Karpas-422 (cell line): ENCODE data around the gene RNF215. TPM values are rescaled to one million over a fixed set of nuclear protein-coding genes. Genes with fewer than 3 reads are reported as not detected.
"Not testable (repeated sequence)": the region's sequence is repeated elsewhere in the genome, so short reads cannot be mapped to it uniquely, and the experiment has no call there.

Experiments
- DNase-seq: peaks from one replicate; pipeline ENCODE4 v3.0.0-alpha.2; 2015
- H2AFZ ChIP-seq: fragments of 200-600 bp; sonication (generic); 2 replicates; pipeline ENCODE4 v1.6.1; 2014; ENCODE audit warnings: antibody characterized with exemption, low read length, mixed read lengths
- H3K27ac ChIP-seq: fragments of 200-600 bp; sonication (generic); 2 replicates; pipeline ENCODE4 v1.5.1; 2014; ENCODE audit warnings: mild to moderate bottlenecking, low read length, moderate library complexity
- H3K27me3 ChIP-seq: fragments of 200-600 bp; sonication (generic); 2 replicates; pipeline ENCODE4 v1.6.1; 2014; ENCODE audit warnings: low read length, mixed read lengths
- H3K36me3 ChIP-seq: fragments of 200-600 bp; sonication (generic); 2 replicates; pipeline ENCODE4 v1.6.1; 2014; ENCODE audit warnings: low read length, mixed read lengths; ENCODE audit not compliant: insufficient read depth
- H3K4me1 ChIP-seq: fragments of 200-600 bp; sonication (generic); 2 replicates; pipeline ENCODE4 v1.6.1; 2014; ENCODE audit warnings: mild to moderate bottlenecking, low read length, mixed read lengths
- H3K4me2 ChIP-seq: fragments of 200-600 bp; sonication (generic); 2 replicates; pipeline ENCODE4 v1.6.1; 2014; ENCODE audit warnings: low read length, low read depth, mild to moderate bottlenecking; ENCODE audit not compliant: poor library complexity, severe bottlenecking
- H3K4me3 ChIP-seq: fragments of 200-600 bp; sonication (generic); 2 replicates; pipeline ENCODE4 v1.5.1; 2014; ENCODE audit warnings: mild to moderate bottlenecking, antibody characterized with exemption, low read length, mixed read lengths
- H3K79me2 ChIP-seq: fragments of 200-600 bp; sonication (generic); 2 replicates; pipeline ENCODE4 v1.6.1; 2014; ENCODE audit warnings: mild to moderate bottlenecking, low read length, mixed read lengths
- H3K9ac ChIP-seq: fragments of 200-600 bp; sonication (generic); 2 replicates; pipeline ENCODE4 v1.6.0; 2014; ENCODE audit warnings: low read length
- H3K9me2 ChIP-seq: fragments of 200-600 bp; sonication (generic), shearing (Covaris generic); replicated peaks from 2 replicates; pipeline ENCODE4 v1.6.0; 2014; ENCODE audit warnings: mild to moderate bottlenecking, low read length, moderate library complexity; ENCODE audit not compliant: insufficient read depth
- H3K9me3 ChIP-seq: fragments of 300-700, 200-600 bp; sonication (generic); 2 replicates; pipeline ENCODE4 v1.6.1; 2014; ENCODE audit warnings: low read length, mixed read lengths
- H4K20me1 ChIP-seq: fragments of 200-600 bp; sonication (generic); 2 replicates; pipeline ENCODE4 v1.6.1; 2014; ENCODE audit warnings: mild to moderate bottlenecking, antibody characterized with exemption, low read length, low read depth; ENCODE audit not compliant: insufficient read depth
- total RNA-seq: library from RNA; depleted of rRNA; stranded (reverse); fragments of >200 nt; shearing (Covaris generic); gene quantifications from 2 replicates; pipeline ENCODE4 v1.2.3, GENCODE V29; 2014; ENCODE audit warnings: low replicate concordance

Gene RNF215
- total RNA-seq, 1 experiment from 2014 or later, result 4.0 TPM

DNA sequence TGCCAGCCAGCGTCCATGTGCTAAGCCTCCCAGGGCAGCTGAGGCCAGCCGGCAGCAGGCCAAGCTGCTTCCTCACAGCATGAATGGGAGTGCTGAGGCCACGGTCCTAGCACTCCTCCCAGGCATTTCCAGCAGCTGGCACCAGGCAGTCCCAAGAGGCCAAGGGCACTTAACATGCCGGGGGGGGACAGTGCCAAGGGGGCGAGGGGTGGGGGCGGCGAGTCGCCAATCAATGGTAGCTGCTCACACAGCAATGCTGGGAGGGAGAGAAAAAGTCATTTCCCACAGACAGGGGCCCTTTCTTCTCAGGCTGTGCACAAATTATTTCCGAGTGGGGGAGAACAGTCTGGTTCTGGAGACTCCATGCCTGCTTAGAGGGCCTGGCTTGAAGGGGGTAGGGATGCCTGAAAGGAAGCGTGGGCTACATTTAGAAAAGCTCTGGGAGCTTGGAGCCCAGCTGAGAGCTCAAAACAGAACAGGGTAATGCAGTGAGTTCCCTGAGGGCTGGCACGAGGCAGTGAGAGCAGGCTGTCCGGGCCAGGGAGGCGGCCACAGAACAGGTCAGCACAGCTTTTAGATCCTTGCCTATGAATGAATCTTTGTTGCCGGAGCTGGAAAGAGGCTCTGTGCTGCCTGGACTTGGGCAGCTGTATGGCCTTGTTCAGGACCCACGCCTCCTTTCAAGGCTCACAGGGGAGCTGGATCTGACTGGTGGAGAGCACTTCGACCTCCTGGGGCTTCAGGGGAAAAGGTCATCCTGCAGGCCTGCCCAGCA, 46.1 kb downstream of the RNF215 start:
- H3K9me2 ChIP-seq, result no peaks in the 10 kb centered on the region
- no peaks in the 10 kb centered on the region for H3K4me1 ChIP-seq
- DNase-seq, result no peak
- no peaks in the 10 kb centered on the region for H3K27me3 ChIP-seq
- H3K9ac ChIP-seq, result no peak overlapping the region
- no peaks in the 10 kb centered on the region for H3K9me3 ChIP-seq
- no peak overlapping the region for H3K4me2 ChIP-seq
- H3K4me3 ChIP-seq, result no peak overlapping the region
- no peak overlapping the region for H3K27ac ChIP-seq
- no peaks in the 10 kb centered on the region for H3K79me2 ChIP-seq
- peaks cover 54% of the 10 kb centered on the region for H3K36me3 ChIP-seq
- no peak overlapping the region for H2AFZ ChIP-seq
- no peaks in the 10 kb centered on the region for H4K20me1 ChIP-seq

DNA sequence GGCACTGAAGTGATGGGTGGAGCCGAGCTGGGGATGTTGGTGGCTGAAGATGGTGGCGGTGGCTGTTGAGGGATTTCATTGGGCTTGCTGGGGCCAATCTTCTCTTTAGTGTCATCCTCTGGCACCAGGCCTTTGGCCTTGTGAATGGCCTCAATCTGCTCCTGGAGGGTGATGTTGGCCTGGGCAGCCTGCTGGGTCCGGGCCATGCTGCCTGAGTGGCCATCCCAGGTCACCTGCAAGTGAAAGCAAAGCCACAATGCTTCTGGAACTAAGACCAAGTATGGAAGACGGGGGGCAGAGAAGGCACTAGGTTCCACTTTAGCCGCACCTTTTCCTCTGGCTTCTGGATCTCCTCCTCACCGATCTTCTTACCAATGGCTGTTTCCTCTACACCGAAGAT, 48.4 kb downstream of the RNF215 start:
- H3K9ac ChIP-seq, result no peak overlapping the region
- no peak overlapping the region for H2AFZ ChIP-seq
- H3K79me2 ChIP-seq, result no peaks in the 10 kb centered on the region
- H3K9me2 ChIP-seq, result no peaks in the 10 kb centered on the region
- no peak overlapping the region for H3K27ac ChIP-seq
- no peak overlapping the region for H3K4me2 ChIP-seq
- no peak for DNase-seq
- H3K4me1 ChIP-seq, result no peaks in the 10 kb centered on the region
- no peak overlapping the region for H3K4me3 ChIP-seq
- H4K20me1 ChIP-seq, result no peaks in the 10 kb centered on the region
- H3K9me3 ChIP-seq, result no peaks in the 10 kb centered on the region
- peaks cover 47% of the 10 kb centered on the region for H3K36me3 ChIP-seq
- H3K27me3 ChIP-seq, result no peaks in the 10 kb centered on the region

DNA sequence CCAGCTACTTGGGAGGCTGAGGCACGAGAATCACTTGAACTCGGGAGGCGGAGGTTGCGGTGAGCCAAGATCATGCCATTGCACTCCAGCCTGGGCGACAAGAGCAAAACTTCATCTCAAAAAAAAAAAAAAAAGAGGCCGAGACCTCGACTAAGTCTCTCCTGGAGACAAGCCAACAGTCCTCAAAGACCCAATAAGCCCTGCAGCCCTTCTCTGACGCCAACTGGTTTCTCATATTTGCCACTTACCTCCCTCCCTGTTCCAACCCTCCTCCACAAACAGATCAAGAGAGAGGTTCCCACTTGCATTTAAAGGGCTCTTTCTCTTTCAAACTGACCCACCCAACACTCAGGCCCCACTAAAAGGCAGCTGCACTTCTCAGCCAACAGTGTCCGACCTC, 48.9 kb downstream of the RNF215 start:
- peaks cover 47% of the 10 kb centered on the region for H3K36me3 ChIP-seq
- not testable (repeated sequence) for H3K4me2 ChIP-seq, H3K27ac ChIP-seq, H4K20me1 ChIP-seq, H3K27me3 ChIP-seq, H3K9ac ChIP-seq, H3K9me2 ChIP-seq, DNase-seq, H3K4me1 ChIP-seq, H3K9me3 ChIP-seq, H3K4me3 ChIP-seq, H3K79me2 ChIP-seq, H2AFZ ChIP-seq

DNA sequence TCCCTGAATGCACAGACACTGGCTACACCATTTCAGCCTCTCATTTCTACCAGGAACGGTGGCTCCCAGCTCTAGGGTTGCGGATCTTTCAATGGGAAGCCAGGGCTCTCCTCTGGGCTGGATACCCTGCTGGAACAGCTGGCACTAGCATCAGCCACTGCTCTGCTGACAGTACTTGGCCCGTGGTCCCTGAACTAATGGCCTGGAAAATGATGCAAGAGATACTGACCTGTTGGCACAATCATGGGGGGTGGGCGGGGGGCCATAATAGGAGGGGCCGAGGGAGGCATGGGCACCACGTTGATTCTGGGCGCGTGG, 49.8 kb downstream of the RNF215 start:
- H3K9me2 ChIP-seq, result no peaks in the 10 kb centered on the region
- no peaks in the 10 kb centered on the region for H3K9me3 ChIP-seq
- no peaks in the 10 kb centered on the region for H4K20me1 ChIP-seq
- no peak overlapping the region for H3K9ac ChIP-seq
- no peak overlapping the region for H2AFZ ChIP-seq
- H3K4me1 ChIP-seq, result no peaks in the 10 kb centered on the region
- no peaks in the 10 kb centered on the region for H3K79me2 ChIP-seq
- peaks cover 49% of the 10 kb centered on the region for H3K36me3 ChIP-seq
- H3K27ac ChIP-seq, result no peak overlapping the region
- no peaks in the 10 kb centered on the region for H3K27me3 ChIP-seq
- no peak overlapping the region for H3K4me2 ChIP-seq
- H3K4me3 ChIP-seq, result no peak overlapping the region
- no peak for DNase-seq

DNA sequence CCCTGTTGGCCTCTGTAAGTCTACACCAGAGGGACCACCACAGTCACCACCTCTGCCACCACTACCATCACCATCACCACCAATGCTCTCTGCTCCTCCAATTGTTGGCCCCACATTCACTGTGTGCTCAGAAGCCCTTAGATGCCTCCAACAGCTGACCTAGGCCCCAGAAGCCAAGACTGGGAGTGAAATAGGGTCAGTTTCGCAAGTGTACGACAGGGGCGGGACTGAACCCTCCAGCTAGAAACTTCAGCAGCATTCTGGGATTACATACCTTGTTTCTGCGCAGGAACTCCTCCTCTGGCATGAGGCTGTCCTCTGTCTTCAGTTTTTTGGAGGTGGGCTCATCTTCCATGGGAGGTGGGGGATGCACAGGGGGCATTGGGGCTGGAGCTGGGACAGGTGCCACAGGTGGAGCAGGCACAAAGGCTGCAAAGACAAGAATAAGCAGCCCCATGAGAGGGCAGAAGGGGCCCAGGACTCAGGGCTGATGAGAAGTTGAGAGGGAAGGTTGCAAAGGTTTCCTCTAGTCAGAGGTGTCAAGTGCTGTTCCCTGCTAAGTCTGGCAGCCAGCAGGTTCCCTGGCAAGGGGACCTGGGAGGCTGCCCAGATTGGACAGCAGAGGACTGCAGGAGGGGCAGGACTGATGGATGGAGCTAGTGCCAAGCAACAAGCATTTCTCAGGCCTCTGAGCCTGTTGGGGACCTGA, 50.3 kb downstream of the RNF215 start:
- no peak overlapping the region for H3K27ac ChIP-seq
- H3K9me3 ChIP-seq, result no peaks in the 10 kb centered on the region
- peaks cover 50% of the 10 kb centered on the region for H3K36me3 ChIP-seq
- H3K4me1 ChIP-seq, result no peaks in the 10 kb centered on the region
- H3K4me2 ChIP-seq, result no peak overlapping the region
- no peaks in the 10 kb centered on the region for H3K27me3 ChIP-seq
- DNase-seq, result no peak
- H3K9ac ChIP-seq, result no peak overlapping the region
- no peaks in the 10 kb centered on the region for H3K79me2 ChIP-seq
- H3K4me3 ChIP-seq, result no peak overlapping the region
- no peaks in the 10 kb centered on the region for H3K9me2 ChIP-seq
- H2AFZ ChIP-seq, result no peak overlapping the region
- no peaks in the 10 kb centered on the region for H4K20me1 ChIP-seq

DNA sequence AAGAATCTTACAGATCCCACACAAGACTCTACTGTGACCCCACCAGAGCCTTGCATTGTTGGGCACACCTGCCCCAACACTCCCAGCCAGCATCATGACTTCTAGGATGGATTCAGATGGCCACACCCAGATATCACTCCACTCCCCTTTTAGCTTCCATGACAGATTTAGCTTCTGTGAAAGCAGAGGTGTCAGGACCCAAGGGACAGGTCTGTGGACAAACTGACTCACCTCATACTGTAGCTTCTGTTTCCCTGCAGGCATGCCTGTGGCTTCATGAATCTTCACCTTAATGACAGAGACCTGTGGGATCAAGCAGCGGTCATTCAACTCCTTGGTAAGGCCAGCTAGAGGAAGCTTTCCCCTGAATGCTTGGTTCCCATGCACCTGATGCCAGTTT, 52.0 kb downstream of the RNF215 start:
- Histone ChIP-seq H3K9ac (no peak overlapping the region), H3K4me3 (no peak overlapping the region), H4K20me1 (no peaks in the 10 kb centered on the region), H3K27ac (no peak overlapping the region), H3K79me2 (no peaks in the 10 kb centered on the region), H2AFZ (no peak overlapping the region), H3K36me3 (peaks cover 50% of the 10 kb centered on the region), H3K27me3 (no peaks in the 10 kb centered on the region), H3K4me2 (no peak overlapping the region), H3K4me1 (no peaks in the 10 kb centered on the region), H3K9me3 (no peaks in the 10 kb centered on the region), H3K9me2 (no peaks in the 10 kb centered on the region)
- no peak for DNase-seq

DNA sequence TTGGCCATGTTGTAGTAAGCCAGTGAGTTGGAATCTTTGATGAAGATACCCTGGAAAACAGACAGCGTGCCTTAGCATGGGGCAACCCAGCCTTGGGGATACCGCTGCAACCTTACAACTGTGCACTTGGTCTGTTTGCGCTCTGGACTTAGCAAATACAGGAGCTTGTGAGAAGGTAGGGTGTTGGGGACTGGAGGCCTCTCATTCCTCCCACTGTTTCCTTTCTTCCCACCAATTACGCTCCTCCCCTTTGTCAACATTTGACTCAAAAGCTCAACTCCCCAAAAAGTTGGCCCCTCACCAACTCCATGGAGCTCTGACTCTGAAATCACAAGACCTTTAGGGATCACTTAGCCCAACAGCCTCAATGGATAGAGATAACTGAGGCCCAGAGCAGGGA, 52.6 kb downstream of the RNF215 start:
- H3K4me1 ChIP-seq, result no peaks in the 10 kb centered on the region
- no peak for DNase-seq
- H4K20me1 ChIP-seq, result no peaks in the 10 kb centered on the region
- H3K9me3 ChIP-seq, result no peaks in the 10 kb centered on the region
- no peak overlapping the region for H2AFZ ChIP-seq
- no peak overlapping the region for H3K27ac ChIP-seq
- no peak overlapping the region for H3K4me3 ChIP-seq
- H3K79me2 ChIP-seq, result no peaks in the 10 kb centered on the region
- H3K9me2 ChIP-seq, result no peaks in the 10 kb centered on the region
- H3K27me3 ChIP-seq, result no peaks in the 10 kb centered on the region
- H3K9ac ChIP-seq, result no peak overlapping the region
- H3K36me3 ChIP-seq, result peaks cover 45% of the 10 kb centered on the region
- H3K4me2 ChIP-seq, result no peak overlapping the region

DNA sequence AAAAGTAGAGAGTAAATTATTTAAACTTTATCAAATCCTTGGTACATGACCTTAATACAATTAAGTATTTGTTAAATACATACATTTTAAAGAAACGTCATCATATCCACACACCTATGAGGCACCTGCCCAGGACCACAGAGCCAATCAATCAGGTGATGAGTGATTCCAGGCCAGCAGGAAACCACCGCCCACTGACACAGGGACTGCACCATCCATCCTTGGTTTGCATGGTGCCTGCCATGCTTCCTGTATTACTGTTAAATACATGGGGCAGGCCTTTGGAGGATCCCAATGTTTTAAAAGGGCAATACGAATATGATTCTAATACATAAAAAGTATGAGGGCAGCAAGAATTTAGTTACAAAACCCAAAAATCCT, 53.5 kb downstream of the RNF215 start:
- Histone ChIP-seq H3K36me3 (peaks cover 41% of the 10 kb centered on the region), H3K27ac (no peak overlapping the region), H3K27me3 (no peaks in the 10 kb centered on the region), H3K4me1 (no peaks in the 10 kb centered on the region), H3K9me2 (no peaks in the 10 kb centered on the region), H2AFZ (no peak overlapping the region), H3K4me3 (no peak overlapping the region), H3K79me2 (no peaks in the 10 kb centered on the region), H4K20me1 (no peaks in the 10 kb centered on the region), H3K9ac (no peak overlapping the region), H3K9me3 (no peaks in the 10 kb centered on the region), H3K4me2 (no peak overlapping the region)
- no peak for DNase-seq
